MM.1S (cell line): Measurements from ENCODE around the gene RAB40AL.

Experiments
- EZH2 ChIP-seq: fragments of 300-600 bp; sonication (generic); optimal IDR thresholded peaks from 2 replicates; pipeline ENCODE3; 2017; ENCODE audit warnings: low read depth, mild to moderate bottlenecking, antibody characterized with exemption, low read length, mixed read lengths
- EZH2phosphoT487 ChIP-seq: fragments of 300-600 bp; sonication (generic); IDR thresholded peaks from 2 replicates; pipeline ENCODE4 v1.6.1; 2018; ENCODE audit warnings: antibody characterized with exemption, low read length
- TF ChIP-seq, protein P1 (sequence below): fragments of 300-600 bp; sonication (generic); IDR thresholded peaks from 2 replicates; pipeline ENCODE4 v1.5.1; 2016; ENCODE audit warnings: antibody characterized with exemption, low read length, mixed read lengths

- TF ChIP-seq, protein P1, sequence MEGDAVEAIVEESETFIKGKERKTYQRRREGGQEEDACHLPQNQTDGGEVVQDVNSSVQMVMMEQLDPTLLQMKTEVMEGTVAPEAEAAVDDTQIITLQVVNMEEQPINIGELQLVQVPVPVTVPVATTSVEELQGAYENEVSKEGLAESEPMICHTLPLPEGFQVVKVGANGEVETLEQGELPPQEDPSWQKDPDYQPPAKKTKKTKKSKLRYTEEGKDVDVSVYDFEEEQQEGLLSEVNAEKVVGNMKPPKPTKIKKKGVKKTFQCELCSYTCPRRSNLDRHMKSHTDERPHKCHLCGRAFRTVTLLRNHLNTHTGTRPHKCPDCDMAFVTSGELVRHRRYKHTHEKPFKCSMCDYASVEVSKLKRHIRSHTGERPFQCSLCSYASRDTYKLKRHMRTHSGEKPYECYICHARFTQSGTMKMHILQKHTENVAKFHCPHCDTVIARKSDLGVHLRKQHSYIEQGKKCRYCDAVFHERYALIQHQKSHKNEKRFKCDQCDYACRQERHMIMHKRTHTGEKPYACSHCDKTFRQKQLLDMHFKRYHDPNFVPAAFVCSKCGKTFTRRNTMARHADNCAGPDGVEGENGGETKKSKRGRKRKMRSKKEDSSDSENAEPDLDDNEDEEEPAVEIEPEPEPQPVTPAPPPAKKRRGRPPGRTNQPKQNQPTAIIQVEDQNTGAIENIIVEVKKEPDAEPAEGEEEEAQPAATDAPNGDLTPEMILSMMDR = no peak
- no peak for TF ChIP-seq EZH2
- TF ChIP-seq EZH2phosphoT487 = no peak
Measured at GRCh38 chrX:102964940-102965339, 27.9 kb downstream of the RAB40AL start.
